Endothelial cell (in vitro differentiated cells): ENCODE results near the gene PFDN4. TPM values are rescaled to one million over a fixed set of nuclear protein-coding genes. Genes with fewer than 3 reads are reported as not detected.

Experiments used
- DNase-seq: peaks from one replicate; pipeline ENCODE4 v3.0.0; 2021; ENCODE audit warnings: low spot score
- H3K27ac Mint-ChIP-seq: one replicate; pipeline ENCODE4 v1.8.0; 2021; ENCODE audit warnings: mixed read lengths, inconsistent platforms; ENCODE audit not compliant: unreplicated experiment
- H3K27me3 Mint-ChIP-seq: one replicate; pipeline ENCODE4 v1.8.0; 2021; ENCODE audit warnings: mild to moderate bottlenecking, moderate library complexity, mixed read lengths, inconsistent platforms; ENCODE audit not compliant: unreplicated experiment
- H3K36me3 Mint-ChIP-seq: one replicate; pipeline ENCODE4 v1.8.0; 2021; ENCODE audit warnings: mild to moderate bottlenecking, low read depth, mixed read lengths, inconsistent platforms; ENCODE audit not compliant: unreplicated experiment
- H3K4me1 Mint-ChIP-seq: one replicate; pipeline ENCODE4 v1.8.0; 2021; ENCODE audit warnings: mild to moderate bottlenecking, mixed read lengths, inconsistent platforms; ENCODE audit not compliant: unreplicated experiment
- H3K4me3 Mint-ChIP-seq: one replicate; pipeline ENCODE4 v1.8.0; 2021; ENCODE audit warnings: mild to moderate bottlenecking, mixed read lengths, inconsistent platforms; ENCODE audit not compliant: unreplicated experiment
- H3K9me3 Mint-ChIP-seq: one replicate; pipeline ENCODE4 v1.8.0; 2021; ENCODE audit warnings: mixed read lengths, inconsistent platforms; ENCODE audit not compliant: unreplicated experiment
- total RNA-seq: library from RNA; stranded (reverse); fragmentation: NEBNext Ultra II Directional; extraction: Animal tissue kit (Norgen Biotek cat#: 25700); gene quantifications from one replicate; pipeline ENCODE4 v1.2.1, GENCODE V29; 2021; ENCODE audit not compliant: unreplicated experiment
- TF ChIP-seq, protein P1 (sequence below): fragments of 200-600 bp; sonication (generic); IDR thresholded peaks from one replicate; pipeline ENCODE4 v1.5.0; 2021; ENCODE audit warnings: antibody characterized with exemption; ENCODE audit not compliant: unreplicated experiment

PFDN4 gene
- total RNA-seq, 1 donor from 2014 or later, result 43.7 TPM

DNA sequence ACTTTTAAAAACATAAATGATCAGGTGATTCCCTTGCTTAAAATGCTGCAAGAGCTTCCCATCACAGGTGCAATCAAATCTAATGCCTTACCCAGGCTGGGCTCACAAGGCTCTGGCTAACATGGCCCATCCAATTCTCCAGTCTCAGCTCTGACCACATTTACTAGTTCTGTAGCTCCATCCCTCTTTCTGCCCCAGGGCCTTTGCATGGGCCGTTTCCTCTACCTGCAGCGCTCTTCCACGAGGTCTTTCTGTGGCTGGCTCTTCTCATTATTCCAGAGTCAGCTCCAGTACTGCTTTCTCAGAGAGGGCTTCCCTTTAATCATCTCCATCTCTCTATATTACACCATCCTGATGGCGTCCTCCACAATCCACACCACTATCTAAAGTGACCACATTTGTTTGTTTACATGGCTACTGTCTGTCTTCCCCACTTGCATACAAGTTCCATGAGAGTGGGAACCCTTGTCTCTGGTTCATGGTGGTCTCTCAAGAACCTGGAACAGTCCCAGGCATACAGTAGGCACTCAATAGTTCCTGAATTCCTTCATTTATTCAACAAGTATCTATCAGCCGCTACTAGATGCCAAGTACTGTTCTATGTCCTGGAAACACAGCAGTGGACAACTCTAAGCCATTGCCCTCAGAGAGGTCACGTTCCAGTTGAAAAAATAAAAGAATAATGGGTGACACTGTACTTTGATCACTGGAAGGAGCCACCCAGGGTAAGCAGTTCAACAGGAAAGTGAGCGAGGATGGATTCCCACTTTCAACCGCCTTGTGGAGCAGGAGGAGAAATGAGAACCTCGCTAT lies 46.7 kb upstream of the PFDN4 start:
- H3K27ac Mint-ChIP-seq, result no peak overlapping the region
- DNase-seq, result no peak
- H3K36me3 Mint-ChIP-seq, result no peaks in the 10 kb centered on the region
- TF ChIP-seq, protein P1, sequence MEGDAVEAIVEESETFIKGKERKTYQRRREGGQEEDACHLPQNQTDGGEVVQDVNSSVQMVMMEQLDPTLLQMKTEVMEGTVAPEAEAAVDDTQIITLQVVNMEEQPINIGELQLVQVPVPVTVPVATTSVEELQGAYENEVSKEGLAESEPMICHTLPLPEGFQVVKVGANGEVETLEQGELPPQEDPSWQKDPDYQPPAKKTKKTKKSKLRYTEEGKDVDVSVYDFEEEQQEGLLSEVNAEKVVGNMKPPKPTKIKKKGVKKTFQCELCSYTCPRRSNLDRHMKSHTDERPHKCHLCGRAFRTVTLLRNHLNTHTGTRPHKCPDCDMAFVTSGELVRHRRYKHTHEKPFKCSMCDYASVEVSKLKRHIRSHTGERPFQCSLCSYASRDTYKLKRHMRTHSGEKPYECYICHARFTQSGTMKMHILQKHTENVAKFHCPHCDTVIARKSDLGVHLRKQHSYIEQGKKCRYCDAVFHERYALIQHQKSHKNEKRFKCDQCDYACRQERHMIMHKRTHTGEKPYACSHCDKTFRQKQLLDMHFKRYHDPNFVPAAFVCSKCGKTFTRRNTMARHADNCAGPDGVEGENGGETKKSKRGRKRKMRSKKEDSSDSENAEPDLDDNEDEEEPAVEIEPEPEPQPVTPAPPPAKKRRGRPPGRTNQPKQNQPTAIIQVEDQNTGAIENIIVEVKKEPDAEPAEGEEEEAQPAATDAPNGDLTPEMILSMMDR, result no peak
- H3K4me1 Mint-ChIP-seq, result no peaks in the 10 kb centered on the region
- no peaks in the 10 kb centered on the region for H3K9me3 Mint-ChIP-seq
- H3K4me3 Mint-ChIP-seq, result no peak overlapping the region
- peaks cover 3% of the 10 kb centered on the region for H3K27me3 Mint-ChIP-seq

DNA sequence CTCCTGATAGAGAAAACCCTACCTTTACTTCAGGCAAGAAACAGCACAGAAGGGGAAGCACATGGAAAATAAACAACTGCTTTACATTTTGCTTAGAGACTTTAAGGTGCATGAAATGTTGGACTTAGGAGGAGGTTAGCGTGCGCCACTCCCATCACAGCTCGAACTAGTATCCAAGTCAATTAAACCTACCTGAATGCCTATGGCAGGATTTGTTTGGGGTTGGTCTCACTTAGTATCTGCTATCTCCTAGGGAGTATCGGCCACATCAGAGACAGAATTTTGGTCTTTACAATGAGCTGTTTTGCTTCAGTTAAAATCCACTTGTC lies 46.1 kb upstream of the PFDN4 start:
- Mint-ChIP-seq H3K9me3 (no peaks in the 10 kb centered on the region), H3K36me3 (no peaks in the 10 kb centered on the region)

DNA sequence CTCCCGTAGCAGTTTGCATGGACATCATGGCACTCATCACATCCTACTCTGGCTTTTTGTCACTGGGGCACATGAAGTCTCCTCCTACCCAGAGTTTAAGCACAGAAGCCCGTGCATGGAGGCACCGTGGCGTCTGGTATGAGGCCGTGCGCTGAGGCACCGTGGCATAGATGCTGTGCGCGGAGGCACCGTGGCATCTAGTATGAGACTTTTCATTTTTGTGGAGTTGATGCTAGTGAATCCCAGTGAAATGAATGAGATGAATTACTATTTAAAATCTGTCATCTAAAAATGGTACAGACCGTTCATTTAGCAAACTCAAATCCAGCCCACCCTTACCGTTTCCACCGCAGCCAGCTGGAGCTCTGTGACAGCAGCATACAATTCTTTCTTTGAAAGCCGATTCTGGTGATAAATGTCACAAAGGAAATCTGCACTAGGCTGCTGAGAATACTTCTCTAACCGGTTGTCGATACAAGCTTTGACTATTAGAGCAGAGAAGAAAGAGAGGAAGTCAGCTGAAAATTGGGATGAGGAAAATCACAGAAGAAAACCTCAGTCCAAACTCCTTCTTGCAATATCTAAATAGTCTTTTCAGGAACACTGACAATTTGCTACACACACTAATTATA lies 45.4 kb upstream of the PFDN4 start:
- TF ChIP-seq, protein P1, result no peak
- Mint-ChIP-seq H3K27me3 (peaks cover 3% of the 10 kb centered on the region), H3K4me1 (no peaks in the 10 kb centered on the region), H3K9me3 (no peaks in the 10 kb centered on the region), H3K27ac (no peak overlapping the region), H3K4me3 (no peak overlapping the region), H3K36me3 (no peaks in the 10 kb centered on the region)
- DNase-seq, result no peak

More for the DNA sequence above, 46.1 kb upstream of the PFDN4 start:
- DNase-seq, result no peak
- Mint-ChIP-seq H3K27ac (no peak overlapping the region), H3K27me3 (peaks cover 3% of the 10 kb centered on the region), H3K4me3 (no peak overlapping the region), H3K4me1 (no peaks in the 10 kb centered on the region)
- TF ChIP-seq, protein P1, result no peak

DNA sequence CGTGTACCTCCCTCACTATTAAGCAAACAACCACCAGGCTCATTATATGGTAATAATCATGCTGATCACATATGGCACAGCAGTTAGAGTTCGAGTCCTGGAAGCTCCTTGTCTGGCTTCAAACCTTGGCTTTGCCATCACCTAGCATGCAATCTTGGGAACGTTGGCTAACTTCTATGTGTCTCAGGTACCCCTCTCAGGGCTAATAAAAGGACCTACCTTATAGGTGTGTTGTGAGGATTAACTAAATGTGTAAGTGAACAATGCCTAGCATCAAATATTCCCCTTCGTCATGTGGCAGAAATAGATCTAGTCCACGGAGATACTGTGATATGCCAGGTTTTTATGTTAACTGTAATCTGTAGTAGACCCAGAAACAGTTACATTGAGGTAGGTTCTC lies 44.5 kb upstream of the PFDN4 start:
- Mint-ChIP-seq H3K27ac (no peak overlapping the region), H3K4me3 (no peak overlapping the region)

More for the DNA sequence above, 44.5 kb upstream of the PFDN4 start:
- DNase-seq, result no peak
- H3K4me1 Mint-ChIP-seq, result peaks cover 5% of the 10 kb centered on the region
- H3K36me3 Mint-ChIP-seq, result no peaks in the 10 kb centered on the region
- peaks cover 2% of the 10 kb centered on the region for H3K9me3 Mint-ChIP-seq
- TF ChIP-seq, protein P1, result no peak
- peaks cover 7% of the 10 kb centered on the region for H3K27me3 Mint-ChIP-seq
